ENCODE measurements around the gene PTCD1. TPM values are rescaled to one million over a fixed set of nuclear protein-coding genes. Genes with fewer than 3 reads are reported as not detected.
A peak's percentile ranks its signal among the peaks of the same experiment; 100 is the strongest.

The PTCD1 gene
- total and polyA plus RNA-seq, 2 of the 8 experiments (the other 6 are each of a cell fraction or from before 2014, with no cell fraction given) = 7.5 to 7.6 TPM

DNA sequence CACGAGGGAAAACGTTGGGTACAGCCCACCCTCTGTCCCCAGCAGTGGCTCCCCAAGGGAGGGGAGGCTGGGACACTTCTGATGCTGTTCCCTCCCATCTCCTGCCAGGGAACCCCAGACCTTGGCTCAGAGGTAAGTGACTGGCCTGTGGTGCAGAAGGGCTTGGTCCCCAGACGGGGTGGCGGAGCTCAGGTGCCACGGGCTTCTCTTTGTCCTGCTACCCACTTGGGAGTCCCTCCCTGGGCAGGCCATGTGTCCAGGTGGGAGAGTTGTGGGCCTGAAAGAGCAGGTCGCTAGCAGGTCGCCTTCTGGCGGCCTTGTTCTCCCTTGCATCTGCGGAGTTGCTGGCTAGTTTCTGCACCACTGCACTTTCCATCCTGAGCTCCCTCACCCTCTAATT is 17.3 kb upstream of the PTCD1 start:
- Histone ChIP-seq H3K18ac (ENCODE audit: extremely low read depth, low read length) (no peak overlapping the region), H2BK5ac (ENCODE audit: low read depth, low read length) (no peak overlapping the region), H4K91ac (replicated peaks; ENCODE audit: insufficient read length, low read length) (no peak overlapping the region), H3K79me2 (ENCODE audit: control insufficient read depth in 1 of 2, insufficient read depth in 2 of 2, low read length in 2 of 2) (peaks cover 3 to 23% of the 10 kb centered on the region in 2 experiments; a peak in 3 of 4 replicates), H3K27ac (ENCODE audit: low read depth, low read length) (no peak overlapping the region), H2BK20ac (ENCODE audit: low read length) (no peak overlapping the region), H3K56ac (replicated peaks; ENCODE audit: insufficient read length, low read depth, low read length) (no peak overlapping the region), H3K23ac (ENCODE audit: insufficient read length) (no peak overlapping the region), H3K14ac (ENCODE audit: insufficient read length) (no peak overlapping the region), H2BK120ac (replicated peaks; ENCODE audit: low read depth, low read length) (no peak overlapping the region), H3K27me3 (replicated peaks in 1 of 4; ENCODE audit: control insufficient read depth in 3 of 4, extremely low read depth in 1 of 4, insufficient read depth in 3 of 4, low read length in 3 of 4) (no peaks in the 10 kb centered on the region), H3K9ac (replicated peaks in 1 of 4; ENCODE audit: extremely low read depth in 1 of 4, low read depth in 3 of 4, low read length in 3 of 4) (no peak overlapping the region), H3K79me1 (ENCODE audit: low read depth, low read length) (peaks cover 3% of the 10 kb centered on the region), H4K5ac (ENCODE audit: insufficient read length, low read depth, low read length) (no peak overlapping the region), H4K8ac (ENCODE audit: extremely low read depth, insufficient read depth, low read length) (peak overlapping the region; percentile 10; the same call in 1 of the 2 replicates), H4K20me1 (replicated peaks in 1 of 2; ENCODE audit: control insufficient read depth in 1 of 2, insufficient read depth in 2 of 2, low read length in 2 of 2) (peaks cover 13 to 33% of the 10 kb centered on the region in 2 experiments), H3K23me2 (ENCODE audit: low read depth, low read length) (no peaks in the 10 kb centered on the region), H2AFZ (ENCODE audit: low read length) (no peak overlapping the region), H3K4me2 (ENCODE audit: insufficient read depth in 1 of 2, low read depth in 2 of 2, low read length in 2 of 2) (no peak overlapping the region), H3K9me3 (ENCODE audit: insufficient read depth in 2 of 2, low read depth in 1 of 2, low read length in 1 of 2) (no peaks in the 10 kb centered on the region), H3K4ac (replicated peaks; ENCODE audit: insufficient read length, low read depth, low read length) (no peak overlapping the region), H2BK15ac (ENCODE audit: low read length) (no peak overlapping the region), H3K4me1 (replicated peaks in 1 of 4; ENCODE audit: control insufficient read depth in 3 of 4, insufficient read depth in 4 of 4, low read length in 3 of 4) (no peaks in the 10 kb centered on the region; a peak in 1 of 7 replicates), H3K4me3 (ENCODE audit: extremely low read depth in 1 of 4, insufficient read depth in 2 of 4, low read depth in 3 of 4, low read length in 4 of 4) (no peak overlapping the region), H2AK5ac (ENCODE audit: low read depth, low read length) (no peak overlapping the region), H2BK12ac (ENCODE audit: low read depth, low read length) (no peak overlapping the region), H3K36me3 (ENCODE audit: control insufficient read depth in 2 of 4, insufficient read depth in 4 of 4, low read length in 3 of 4) (peaks cover 24 to 86% (median 60%) of the 10 kb centered on the region in 4 experiments)
- FAIRE-seq (no peak), DNase-seq (ENCODE audit: low read depth in 1 of 2, low spot score in 2 of 2) (no peak)
- WGBS, 2 experiments (ENCODE audit: extremely low coverage in 1 of 2, insufficient coverage in 1 of 2, insufficient read length in 1 of 2, insufficient replicate concordance in 2 of 2, low coverage in 1 of 2, low lambda C conversion rate in 2 of 2, missing lambda C conversion rate in 1 of 2) = 84% methylated on average over 9 of the region's 9 CpGs; no CpG with 5 or more reads in 1 of the 2 experiments
- peak; percentile 13; the same call in 1 of the 2 replicates for TF ChIP-seq POLR2AphosphoS5 (IDR thresholded peaks at IDR 0.05; ENCODE audit: low read depth, low read length)
- TF ChIP-seq TAF1 (IDR thresholded peaks at IDR 0.05; ENCODE audit: low read depth, low read length) = no peak
- TF ChIP-seq SP2 (IDR thresholded peaks at IDR 0.05; ENCODE audit: low read length) = no peak
- CTCF ChIA-PET (ENCODE audit: partially characterized antibody) = interaction anchor here (0.7 to 2.1 kb wide), 5 partner anchors 12 to 52 kb away, joined by 3 to 7 read pairs (median 3); no protein-coding TSS in a partner anchor
- POLR2A ChIA-PET (ENCODE audit: partially characterized antibody) = interaction anchor here (1.1 to 7.5 kb wide), 11 partner anchors 9 to 102 kb away, joined by 3 to 63 read pairs (median 6); partner anchors contain the start of genes ATP5MF, BUD31, CPSF4 and PDAP1
